ENCODE measurements around the gene PLCB1. TPM values are rescaled to one million over a fixed set of nuclear protein-coding genes. Genes with fewer than 3 reads are reported as not detected.

PLCB1 gene
- total RNA-seq, 1 donor from 2014 or later, result 37.4 TPM

- Mint-ChIP-seq H3K27me3 (ENCODE audit: unreplicated experiment) (no peaks in the 10 kb centered on the region), H3K9me3 (ENCODE audit: unreplicated experiment) (peaks cover 3% of the 10 kb centered on the region), H3K27ac (ENCODE audit: unreplicated experiment) (no peak overlapping the region), H3K36me3 (ENCODE audit: unreplicated experiment) (no peaks in the 10 kb centered on the region), H3K4me1 (ENCODE audit: low read depth, unreplicated experiment) (peaks cover 11% of the 10 kb centered on the region), H3K4me3 (ENCODE audit: unreplicated experiment) (no peak overlapping the region)
- TF ChIP-seq CTCF (IDR thresholded peaks at IDR 0.05; ENCODE audit: partially characterized antibody, unreplicated experiment), result no peak
- DNase-seq, result no peak
Observed at GRCh38 chr20:8213270-8213669, 81.2 kb downstream of the PLCB1 start.

GRCh38 chr20:8213831-8214587, 81.9 kb downstream of the PLCB1 start:
- no peak for DNase-seq
- Mint-ChIP-seq H3K4me3 (ENCODE audit: unreplicated experiment) (no peak overlapping the region), H3K27ac (ENCODE audit: unreplicated experiment) (no peak overlapping the region), H3K9me3 (ENCODE audit: unreplicated experiment) (peaks cover 3% of the 10 kb centered on the region), H3K4me1 (ENCODE audit: low read depth, unreplicated experiment) (peaks cover 10% of the 10 kb centered on the region), H3K36me3 (ENCODE audit: unreplicated experiment) (no peaks in the 10 kb centered on the region), H3K27me3 (ENCODE audit: unreplicated experiment) (no peaks in the 10 kb centered on the region)
- TF ChIP-seq CTCF (IDR thresholded peaks at IDR 0.05; ENCODE audit: partially characterized antibody, unreplicated experiment), result no peak

GRCh38 chr20:8215361-8215781, 83.3 kb downstream of the PLCB1 start:
- H3K36me3 Mint-ChIP-seq (ENCODE audit: unreplicated experiment), result no peaks in the 10 kb centered on the region
- H3K9me3 Mint-ChIP-seq (ENCODE audit: unreplicated experiment), result peaks cover 3% of the 10 kb centered on the region
- H3K4me3 Mint-ChIP-seq (ENCODE audit: unreplicated experiment), result no peak overlapping the region
- DNase-seq, result no peak
- no peaks in the 10 kb centered on the region for H3K27me3 Mint-ChIP-seq (ENCODE audit: unreplicated experiment)
- peaks cover 10% of the 10 kb centered on the region for H3K4me1 Mint-ChIP-seq (ENCODE audit: low read depth, unreplicated experiment)
- H3K27ac Mint-ChIP-seq (ENCODE audit: unreplicated experiment), result no peak overlapping the region
- no peak for TF ChIP-seq CTCF (IDR thresholded peaks at IDR 0.05; ENCODE audit: partially characterized antibody, unreplicated experiment)

GRCh38 chr20:8216375-8217200, 84.5 kb downstream of the PLCB1 start:
- Mint-ChIP-seq H3K36me3 (ENCODE audit: unreplicated experiment) (no peaks in the 10 kb centered on the region), H3K4me3 (ENCODE audit: unreplicated experiment) (no peak overlapping the region), H3K27me3 (ENCODE audit: unreplicated experiment) (no peaks in the 10 kb centered on the region), H3K4me1 (ENCODE audit: low read depth, unreplicated experiment) (peaks cover 10% of the 10 kb centered on the region), H3K27ac (ENCODE audit: unreplicated experiment) (no peak overlapping the region), H3K9me3 (ENCODE audit: unreplicated experiment) (peaks cover 3% of the 10 kb centered on the region)
- TF ChIP-seq CTCF (IDR thresholded peaks at IDR 0.05; ENCODE audit: partially characterized antibody, unreplicated experiment), result no peak
- no peak for DNase-seq

GRCh38 chr20:8218861-8219260, 86.8 kb downstream of the PLCB1 start:
- peaks cover 9% of the 10 kb centered on the region for H3K4me1 Mint-ChIP-seq (ENCODE audit: low read depth, unreplicated experiment)

More at GRCh38 chr20:8218861-8219260, 86.8 kb downstream of the PLCB1 start:
- no peak overlapping the region for H3K4me3 Mint-ChIP-seq (ENCODE audit: unreplicated experiment)
- H3K9me3 Mint-ChIP-seq (ENCODE audit: unreplicated experiment), result peaks cover 1% of the 10 kb centered on the region
- no peak for DNase-seq
- H3K27me3 Mint-ChIP-seq (ENCODE audit: unreplicated experiment), result no peaks in the 10 kb centered on the region
- no peak overlapping the region for H3K27ac Mint-ChIP-seq (ENCODE audit: unreplicated experiment)
- TF ChIP-seq CTCF (IDR thresholded peaks at IDR 0.05; ENCODE audit: partially characterized antibody, unreplicated experiment), result no peak
- H3K36me3 Mint-ChIP-seq (ENCODE audit: unreplicated experiment), result no peaks in the 10 kb centered on the region
